Stimulated activated CD4-positive, alpha-beta T cell treated with anti-CD3 and anti-CD28 coated beads, Interleukin-1b, Interleukin-23, amount 100 ng/mL, for 24 hours (primary cell): ENCODE measurements around the gene TBC1D2B.
"Not testable (repeated sequence)": the region's sequence is repeated elsewhere in the genome, so short reads cannot be mapped to it uniquely, and the experiment has no call there.

Experiments used
- DNase-seq, 4 experiments: peaks; one replicate each; pipeline ENCODE4 v3.0.0-alpha.2; 2020; ENCODE audit warnings: low read depth in 4 of 4, low spot score in 1 of 4

TBC1D2B gene

GRCh38 chr15:77977903-77978758 is 99.4 kb downstream of the TBC1D2B start:
- DNase-seq: not testable (repeated sequence)

DNA sequence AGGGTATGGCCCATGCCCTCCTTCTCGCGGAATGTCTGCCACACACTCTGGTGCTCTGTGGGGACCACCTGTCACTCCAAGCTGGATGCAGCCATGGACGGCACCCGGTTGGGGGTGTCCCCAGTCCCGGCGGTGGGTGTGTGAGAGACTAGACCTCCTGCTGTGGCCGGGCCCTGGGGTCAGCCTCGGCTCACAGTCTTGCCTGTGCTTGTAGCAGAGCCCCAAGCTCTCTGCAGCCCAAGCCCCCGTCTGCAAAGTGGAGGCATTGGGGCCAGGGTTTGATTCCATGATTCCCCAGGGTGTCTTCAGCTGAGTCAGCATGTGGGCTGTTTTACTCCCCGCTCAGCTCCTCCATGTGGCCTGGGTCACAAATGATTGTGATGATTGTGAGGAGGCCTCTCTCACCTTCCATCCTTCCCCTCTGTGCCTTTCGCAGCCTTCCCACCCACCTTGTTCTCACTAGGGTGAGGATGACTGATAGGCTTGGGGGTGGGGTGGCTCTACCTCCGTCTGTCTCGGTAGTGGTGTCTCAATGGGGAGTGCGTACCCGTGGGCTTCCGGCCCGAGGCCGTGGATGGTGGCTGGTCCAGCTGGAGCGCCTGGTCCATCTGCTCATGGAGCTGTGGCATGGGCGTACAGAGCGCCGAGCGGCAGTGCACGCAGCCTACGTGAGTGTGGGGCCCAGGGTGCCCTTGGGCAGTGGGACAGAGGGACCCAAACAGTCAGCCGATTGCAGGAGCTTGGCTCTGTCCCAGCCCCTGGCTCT is 100.6 kb downstream of the TBC1D2B start:
- DNase-seq: not testable (repeated sequence)

- not testable (repeated sequence) for DNase-seq
These were observed 101.4 kb downstream of the TBC1D2B start for GRCh38 chr15:77976095-77976450.

DNA sequence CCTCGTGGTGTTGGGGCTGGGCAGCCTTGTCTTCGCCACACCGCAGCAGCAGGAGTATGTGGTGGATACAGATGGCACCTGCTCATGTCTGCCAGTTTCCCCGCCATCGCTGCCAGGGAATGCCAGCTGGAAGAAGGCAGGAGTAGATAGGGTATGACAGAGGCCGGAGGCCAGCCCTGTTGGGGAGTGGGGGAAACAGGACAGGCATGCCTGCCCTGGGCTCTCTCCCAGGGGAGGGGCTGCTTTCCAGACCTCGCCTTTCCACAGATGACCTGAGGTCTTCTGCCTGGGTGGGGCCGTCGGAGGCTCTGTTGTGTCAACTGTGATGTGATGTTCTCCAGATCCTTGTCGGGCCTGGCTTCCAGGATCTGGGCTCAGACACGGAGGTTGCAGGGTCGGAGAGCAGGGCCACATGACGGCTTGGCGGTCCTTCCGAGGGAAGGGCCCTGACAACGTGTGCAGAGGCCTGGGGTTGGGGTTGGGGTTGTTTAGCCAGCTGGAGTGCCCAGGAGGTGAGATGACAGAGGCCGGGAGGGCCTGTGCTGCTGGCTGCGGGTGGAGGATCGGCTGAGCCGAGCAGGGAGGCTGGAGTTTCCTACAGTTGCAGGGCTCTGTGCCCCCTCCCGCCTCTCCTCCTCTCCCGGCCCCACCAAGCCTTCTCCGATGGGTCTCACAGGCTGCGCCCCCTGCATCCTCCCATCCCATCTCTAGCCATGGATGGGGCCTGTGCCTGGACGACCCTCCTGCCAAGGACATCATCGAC is 102.0 kb downstream of the TBC1D2B start:
- no peak for DNase-seq

DNA sequence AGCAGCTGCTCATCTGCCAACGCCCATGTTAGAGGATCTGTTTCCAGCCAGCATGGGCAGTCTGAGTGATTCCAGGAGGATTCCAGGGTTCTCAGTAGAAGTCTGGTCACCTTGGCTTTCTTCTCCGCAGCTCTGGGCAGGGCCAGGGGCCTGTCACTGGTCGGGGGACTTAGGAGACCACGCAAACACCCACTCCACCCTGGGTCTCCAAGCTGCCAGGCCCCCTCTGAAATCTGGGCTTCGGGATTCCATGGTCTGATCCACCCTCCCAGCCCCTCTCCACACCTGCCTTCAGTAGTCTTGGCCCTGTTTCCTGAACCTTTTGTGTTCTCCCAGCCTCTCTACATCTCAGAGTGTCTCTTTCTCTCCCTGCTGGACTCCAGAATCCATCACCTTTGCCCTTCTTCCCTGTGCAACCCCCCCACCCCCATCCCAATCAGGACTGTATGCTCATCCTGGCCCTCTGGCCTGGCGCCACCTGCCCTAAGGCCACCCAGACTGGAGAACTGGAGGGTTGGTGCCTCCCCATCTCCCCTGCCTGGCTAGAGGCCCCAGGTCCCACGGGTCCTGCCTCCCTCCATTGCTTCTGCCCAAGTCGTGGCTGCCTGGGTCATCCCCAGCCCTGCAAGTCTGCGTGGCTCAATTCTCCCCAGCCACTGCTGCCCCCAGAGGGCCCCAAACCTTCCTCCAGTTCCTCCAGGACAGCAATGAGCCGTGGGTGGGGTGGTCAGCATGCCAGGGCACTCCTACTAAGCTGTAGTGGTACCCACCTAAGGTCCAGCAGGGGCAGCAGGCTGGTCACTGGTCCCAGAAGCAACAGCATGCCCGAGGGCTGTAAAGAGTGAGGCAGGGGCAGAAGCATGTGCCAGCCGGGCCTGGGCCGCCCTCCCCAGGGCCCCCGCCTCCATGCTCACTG is 102.8 kb downstream of the TBC1D2B start:
- no peak for DNase-seq

DNA sequence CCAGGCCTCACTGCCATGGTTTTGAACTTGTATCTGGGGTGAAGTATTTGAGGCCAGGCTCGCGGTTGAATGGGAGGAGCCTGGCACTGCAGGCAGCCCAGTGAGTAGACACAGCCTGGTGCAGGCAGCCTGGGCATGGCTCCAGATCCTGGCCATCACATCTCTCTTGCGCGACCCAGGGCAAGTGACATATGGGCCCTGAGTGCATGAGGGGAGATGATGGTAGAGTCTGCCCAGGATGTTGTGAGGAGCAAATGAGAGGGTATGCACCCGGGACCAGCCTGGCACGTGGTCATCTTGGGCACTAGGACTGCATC is 103.5 kb downstream of the TBC1D2B start:
- DNase-seq: no peak

DNA sequence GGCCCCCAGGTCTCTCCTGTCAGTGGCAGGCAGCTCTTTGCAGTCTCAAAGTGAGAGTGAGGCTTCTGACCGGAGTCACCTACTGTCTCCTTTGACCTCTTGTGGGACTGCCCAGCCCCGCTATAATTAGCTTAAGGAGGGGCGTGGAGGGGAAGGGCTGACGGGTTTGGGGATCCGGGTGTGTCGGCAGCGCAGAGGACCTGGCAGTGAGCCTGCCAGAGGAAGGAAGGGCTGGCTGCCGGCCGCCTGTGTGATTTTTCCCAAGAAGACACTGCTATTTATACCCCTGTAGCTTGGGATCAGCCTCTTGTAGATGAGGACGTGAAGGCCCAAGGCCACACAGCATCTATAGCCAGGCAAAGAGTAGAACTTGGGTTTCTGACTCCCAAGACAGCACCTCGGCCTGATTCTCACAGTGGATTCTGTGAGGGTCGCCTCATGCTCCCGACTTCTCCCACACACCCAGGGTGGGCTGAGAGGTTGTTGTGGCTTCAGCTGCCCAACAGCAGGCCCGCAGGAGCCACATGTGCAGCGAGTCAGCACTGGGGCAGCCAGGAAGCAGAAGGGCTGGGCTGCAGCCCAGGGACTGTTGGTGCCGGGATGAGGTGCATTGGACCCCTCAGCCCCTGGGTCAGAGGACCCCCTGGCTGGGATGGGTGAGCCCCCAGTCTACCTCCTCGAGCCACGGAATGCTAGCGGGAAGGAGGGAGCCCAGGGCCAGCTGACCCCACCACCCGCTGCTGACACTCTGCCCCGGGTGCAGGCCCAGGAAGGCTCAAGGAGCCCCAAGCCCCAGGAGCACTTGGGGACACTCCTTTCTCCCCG is 104.0 kb downstream of the TBC1D2B start:
- not testable (repeated sequence) for DNase-seq

DNA sequence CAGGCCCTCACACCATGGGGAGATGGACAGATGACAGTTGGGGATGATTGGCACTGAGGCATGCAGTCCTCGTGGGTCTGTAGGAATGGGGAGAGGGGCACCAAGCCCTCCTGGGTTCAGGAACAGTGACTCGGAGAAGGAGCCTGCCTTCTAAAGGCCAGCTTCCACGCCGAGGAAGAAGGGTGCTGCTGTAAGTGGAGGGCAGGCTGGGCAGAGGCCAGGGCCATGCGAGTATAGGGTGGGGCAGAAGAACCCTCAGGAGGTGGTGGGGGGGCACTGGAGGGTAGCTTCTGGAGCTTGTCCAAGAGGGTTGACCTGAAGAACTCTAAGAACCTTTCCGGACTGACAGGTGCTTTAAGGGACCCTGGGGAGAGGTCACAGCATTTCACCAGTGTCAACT is 104.8 kb downstream of the TBC1D2B start:
- DNase-seq: not testable (repeated sequence)

GRCh38 chr15:77971875-77972274 is 105.6 kb downstream of the TBC1D2B start:
- not testable (repeated sequence) for DNase-seq

DNA sequence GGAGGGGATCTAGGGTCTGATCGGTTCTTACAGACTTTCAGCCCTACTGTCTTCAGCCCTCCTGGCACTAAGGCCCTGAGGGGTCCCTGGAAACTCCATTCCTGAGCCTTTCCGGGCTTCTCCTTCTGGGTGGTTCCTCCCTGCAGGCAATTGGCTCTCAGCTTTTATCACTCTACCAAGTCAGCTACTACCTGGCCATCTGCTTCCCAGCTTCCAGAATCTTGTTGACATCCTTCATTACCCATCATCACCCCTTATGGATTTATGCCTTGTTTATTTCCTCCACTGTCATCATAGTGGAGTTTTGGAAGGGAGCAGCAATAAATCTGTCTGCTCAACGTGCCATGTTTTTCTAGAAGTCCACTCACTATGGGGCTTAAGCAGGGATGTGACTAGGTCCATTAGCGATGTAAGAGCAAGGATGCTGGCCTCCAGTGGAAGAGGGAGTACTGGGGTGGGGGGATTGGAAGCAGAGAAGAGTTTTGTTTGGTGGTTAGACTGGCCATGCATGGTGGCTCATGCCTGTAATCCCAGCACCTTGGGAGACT is 106.6 kb downstream of the TBC1D2B start:
- not testable (repeated sequence) for DNase-seq

- DNase-seq: no peak
These were observed 108.5 kb downstream of the TBC1D2B start for GRCh38 chr15:77969055-77969454.

- no peak for DNase-seq
These were observed 109.7 kb downstream of the TBC1D2B start for GRCh38 chr15:77967798-77968197.

DNA sequence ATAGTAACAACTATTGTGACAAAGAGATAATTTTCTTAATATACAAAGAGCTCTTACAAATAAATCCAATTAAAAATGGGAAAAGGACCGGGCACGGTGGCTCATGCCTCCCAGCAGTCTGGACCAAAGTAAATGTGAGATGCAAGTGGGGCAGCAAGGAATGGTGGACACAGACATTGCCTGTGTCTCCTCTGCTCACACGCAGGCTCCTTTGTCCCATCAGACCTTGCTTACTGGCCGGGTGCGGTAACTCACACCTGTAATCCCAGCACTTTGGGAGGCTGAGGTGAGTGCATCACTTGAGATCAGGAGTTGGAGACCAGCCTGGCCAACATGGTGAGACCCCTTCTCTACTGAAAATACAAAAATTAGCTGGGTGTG is 110.3 kb downstream of the TBC1D2B start:
- not testable (repeated sequence) for DNase-seq

- DNase-seq: peak in 3 of 4 experiments; percentile 22 to 32 (median 27)
These were observed 110.8 kb downstream of the TBC1D2B start for GRCh38 chr15:77966540-77967234.

- DNase-seq: no peak
These were observed 113.3 kb downstream of the TBC1D2B start for GRCh38 chr15:77964193-77964592.

GRCh38 chr15:77959432-77959879 is 118.1 kb downstream of the TBC1D2B start:
- DNase-seq: peak; percentile 56 to 70 (median 61)

- DNase-seq: not testable (repeated sequence)
These were observed 118.6 kb downstream of the TBC1D2B start for GRCh38 chr15:77958716-77959431.

GRCh38 chr15:77958021-77958420 is 119.5 kb downstream of the TBC1D2B start:
- not testable (repeated sequence) for DNase-seq
